Measurements from ENCODE around the gene SELENOP. TPM values are rescaled to one million over a fixed set of nuclear protein-coding genes. Genes with fewer than 3 reads are reported as not detected.
"Not testable (repeated sequence)": the region's sequence is repeated elsewhere in the genome, so short reads cannot be mapped to it uniquely, and the experiment has no call there.

Gene SELENOP
- total RNA-seq, 4 donors from 2014 or later, result 119 to 284 (median 180) TPM

DNA sequence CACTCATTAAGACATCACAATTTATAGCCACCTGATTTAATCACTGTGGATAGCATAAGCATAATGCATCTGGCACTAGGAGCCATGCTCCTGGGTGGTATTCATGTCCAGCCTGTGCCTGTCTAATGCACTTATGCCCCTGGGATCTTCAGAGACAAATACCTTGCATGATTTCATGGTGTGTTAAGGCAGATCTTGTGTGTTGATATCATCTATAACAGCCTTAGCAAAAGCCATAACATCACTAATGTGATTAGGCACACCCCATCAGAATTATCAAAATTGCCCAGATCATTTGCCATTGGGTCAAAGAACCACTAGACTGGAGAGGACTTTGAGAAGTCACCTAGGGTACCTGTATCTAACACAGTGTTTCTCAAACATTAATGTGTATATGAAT lies 43.7 kb upstream of the SELENOP start:
- no peaks in the 10 kb centered on the region for H3K36me3 ChIP-seq
- no peak overlapping the region for H3K27ac ChIP-seq (replicated peaks in 1 of 4)
- no peak for DNase-seq (ENCODE audit: extremely low spot score)
- no peak overlapping the region for H3K4me3 ChIP-seq
- H3K4me1 ChIP-seq, result peaks cover 8 to 14% (median 12%) of the 10 kb centered on the region in 4 donors
- no peaks in the 10 kb centered on the region for H3K27me3 ChIP-seq
- no peaks in the 10 kb centered on the region for H3K9me3 ChIP-seq
- intact Hi-C loops (cut with DNase I), result no loop called here
- TF ChIP-seq, protein P1, sequence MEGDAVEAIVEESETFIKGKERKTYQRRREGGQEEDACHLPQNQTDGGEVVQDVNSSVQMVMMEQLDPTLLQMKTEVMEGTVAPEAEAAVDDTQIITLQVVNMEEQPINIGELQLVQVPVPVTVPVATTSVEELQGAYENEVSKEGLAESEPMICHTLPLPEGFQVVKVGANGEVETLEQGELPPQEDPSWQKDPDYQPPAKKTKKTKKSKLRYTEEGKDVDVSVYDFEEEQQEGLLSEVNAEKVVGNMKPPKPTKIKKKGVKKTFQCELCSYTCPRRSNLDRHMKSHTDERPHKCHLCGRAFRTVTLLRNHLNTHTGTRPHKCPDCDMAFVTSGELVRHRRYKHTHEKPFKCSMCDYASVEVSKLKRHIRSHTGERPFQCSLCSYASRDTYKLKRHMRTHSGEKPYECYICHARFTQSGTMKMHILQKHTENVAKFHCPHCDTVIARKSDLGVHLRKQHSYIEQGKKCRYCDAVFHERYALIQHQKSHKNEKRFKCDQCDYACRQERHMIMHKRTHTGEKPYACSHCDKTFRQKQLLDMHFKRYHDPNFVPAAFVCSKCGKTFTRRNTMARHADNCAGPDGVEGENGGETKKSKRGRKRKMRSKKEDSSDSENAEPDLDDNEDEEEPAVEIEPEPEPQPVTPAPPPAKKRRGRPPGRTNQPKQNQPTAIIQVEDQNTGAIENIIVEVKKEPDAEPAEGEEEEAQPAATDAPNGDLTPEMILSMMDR (IDR thresholded peaks at IDR 0.05), result no peak
- TF ChIP-seq POLR2A (IDR thresholded peaks at IDR 0.05; ENCODE audit: low read depth) (no peak), POLR2AphosphoS5 (IDR thresholded peaks at IDR 0.05) (no peak), EP300 (IDR thresholded peaks at IDR 0.05) (no peak)

DNA sequence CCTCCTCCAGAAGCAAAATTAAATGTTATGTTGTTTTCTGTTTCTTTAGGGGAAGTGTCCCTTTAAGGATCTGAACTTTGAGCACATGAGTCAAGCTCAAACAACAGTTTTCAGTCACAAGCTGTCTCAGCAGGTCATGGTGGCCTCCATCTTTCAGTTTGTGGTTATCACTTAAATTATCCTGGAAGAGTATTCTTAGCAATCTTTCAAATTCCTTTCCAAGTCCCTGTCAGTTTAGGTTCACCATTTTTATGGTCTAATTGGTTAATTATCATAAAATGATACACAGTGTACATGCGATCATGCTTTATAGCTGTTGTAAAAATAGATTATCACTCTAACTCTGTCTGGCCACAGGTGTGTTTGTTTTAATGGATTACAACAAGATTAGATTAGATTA lies 43.1 kb upstream of the SELENOP start:
- intact Hi-C loops (cut with DNase I), result no loop called here
- DNase-seq (ENCODE audit: extremely low spot score), result no peak
- TF ChIP-seq POLR2AphosphoS5 (IDR thresholded peaks at IDR 0.05), result no peak
- no peak for TF ChIP-seq EP300 (IDR thresholded peaks at IDR 0.05)
- TF ChIP-seq POLR2A (IDR thresholded peaks at IDR 0.05; ENCODE audit: low read depth), result no peak
- TF ChIP-seq, protein P1 (IDR thresholded peaks at IDR 0.05), result no peak
- Histone ChIP-seq H3K9me3 (no peaks in the 10 kb centered on the region), H3K4me3 (no peak overlapping the region), H3K36me3 (no peaks in the 10 kb centered on the region), H3K27ac (replicated peaks in 1 of 4) (no peak overlapping the region), H3K4me1 (peaks cover 8 to 14% (median 12%) of the 10 kb centered on the region in 4 donors), H3K27me3 (no peaks in the 10 kb centered on the region)
- WGBS, result 92% methylated on average over 1 of the region's 1 CpG

DNA sequence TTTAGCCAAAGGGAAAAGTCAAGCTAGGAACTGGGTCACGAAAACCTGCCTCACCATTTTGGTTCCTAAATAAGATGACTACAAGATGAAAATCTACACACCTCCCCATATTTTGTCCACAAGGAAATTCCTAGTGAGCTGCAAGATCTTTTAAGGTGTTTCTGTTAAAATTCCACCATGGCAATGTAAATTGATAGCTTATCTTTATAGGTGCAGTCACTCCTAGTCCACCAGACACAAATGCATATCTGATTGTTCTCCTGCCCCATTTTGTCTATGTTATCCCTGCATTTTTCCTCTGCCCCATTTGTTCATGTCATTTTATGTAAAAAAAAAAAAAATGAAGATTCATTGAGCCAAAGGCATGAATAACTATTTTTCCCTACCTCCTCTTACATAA lies 41.1 kb upstream of the SELENOP start:
- no peaks in the 10 kb centered on the region for H3K36me3 ChIP-seq
- no peak for DNase-seq (ENCODE audit: extremely low spot score)
- peaks cover 0 to 2% (median 0%) of the 10 kb centered on the region in 4 donors for H3K4me1 ChIP-seq
- H3K4me3 ChIP-seq, result no peak overlapping the region
- no peak overlapping the region for H3K27ac ChIP-seq (replicated peaks in 1 of 4)
- TF ChIP-seq POLR2A (IDR thresholded peaks at IDR 0.05; ENCODE audit: low read depth), result no peak
- TF ChIP-seq EP300 (IDR thresholded peaks at IDR 0.05), result no peak
- no peak for TF ChIP-seq POLR2AphosphoS5 (IDR thresholded peaks at IDR 0.05)
- TF ChIP-seq, protein P1 (IDR thresholded peaks at IDR 0.05), result no peak
- H3K9me3 ChIP-seq, result no peaks in the 10 kb centered on the region
- intact Hi-C loops (cut with DNase I), result no loop called here
- WGBS, result 94% methylated on average over 1 of the region's 1 CpG
- H3K27me3 ChIP-seq, result no peaks in the 10 kb centered on the region

DNA sequence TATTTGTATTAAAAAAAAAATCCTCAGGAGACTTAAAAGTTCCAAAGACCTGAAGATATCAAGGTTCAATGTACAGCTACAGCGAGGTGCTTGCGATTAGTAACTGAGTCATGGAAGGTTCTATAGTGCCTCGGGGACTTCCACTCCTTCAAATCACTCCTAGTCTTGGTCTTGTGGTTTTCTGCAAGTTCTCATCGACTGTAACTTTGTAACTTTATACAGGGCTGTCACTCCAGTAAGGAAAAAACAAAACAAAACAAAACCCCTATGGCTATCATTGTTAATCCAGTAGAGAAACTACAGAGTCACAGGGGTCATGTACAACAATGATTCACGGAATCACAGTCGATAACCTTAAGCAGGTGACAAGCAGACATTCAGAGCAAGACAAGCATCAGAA lies 39.8 kb upstream of the SELENOP start:
- Histone ChIP-seq H3K4me3 (no peak overlapping the region), H3K36me3 (no peaks in the 10 kb centered on the region), H3K4me1 (no peaks in the 10 kb centered on the region), H3K27me3 (no peaks in the 10 kb centered on the region), H3K27ac (replicated peaks in 1 of 4) (no peak overlapping the region), H3K9me3 (no peaks in the 10 kb centered on the region)
- TF ChIP-seq POLR2AphosphoS5 (IDR thresholded peaks at IDR 0.05) (no peak), EP300 (IDR thresholded peaks at IDR 0.05) (no peak), POLR2A (IDR thresholded peaks at IDR 0.05; ENCODE audit: low read depth) (no peak)
- TF ChIP-seq, protein P1 (IDR thresholded peaks at IDR 0.05), result no peak
- 84% methylated on average over 6 of the region's 6 CpGs for WGBS
- DNase-seq (ENCODE audit: extremely low spot score), result no peak
- intact Hi-C loops (cut with DNase I), result no loop called here

DNA sequence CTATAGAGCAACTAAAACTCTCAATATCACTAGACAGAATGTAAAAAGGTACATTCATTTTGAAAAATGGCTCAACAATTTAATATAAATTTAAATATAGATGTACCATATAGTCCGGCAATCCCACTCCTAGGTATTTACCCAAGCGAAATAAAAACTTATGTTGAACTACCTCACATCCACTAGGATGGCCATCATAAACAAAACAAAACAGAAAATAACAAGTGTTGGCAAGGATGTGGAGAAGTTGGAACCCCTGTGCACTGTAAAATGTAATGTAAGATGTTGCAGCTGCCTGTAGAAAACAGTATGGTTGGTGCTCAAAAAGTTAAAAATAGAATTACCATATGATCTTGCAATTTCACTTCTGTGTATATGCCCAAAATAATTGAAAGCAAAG lies 36.9 kb upstream of the SELENOP start:
- TF ChIP-seq POLR2A (IDR thresholded peaks at IDR 0.05; ENCODE audit: low read depth) (no peak), EP300 (IDR thresholded peaks at IDR 0.05) (no peak)
- Histone ChIP-seq H3K9me3 (no peaks in the 10 kb centered on the region), H3K36me3 (no peaks in the 10 kb centered on the region), H3K4me1 (no peaks in the 10 kb centered on the region), H3K27ac (replicated peaks in 1 of 4) (no peak overlapping the region), H3K4me3 (no peak overlapping the region), H3K27me3 (no peaks in the 10 kb centered on the region)
- intact Hi-C loops (cut with DNase I), result no loop called here
- DNase-seq (ENCODE audit: extremely low spot score), result no peak
- WGBS, result 95% methylated on average over 2 of the region's 2 CpGs

DNA sequence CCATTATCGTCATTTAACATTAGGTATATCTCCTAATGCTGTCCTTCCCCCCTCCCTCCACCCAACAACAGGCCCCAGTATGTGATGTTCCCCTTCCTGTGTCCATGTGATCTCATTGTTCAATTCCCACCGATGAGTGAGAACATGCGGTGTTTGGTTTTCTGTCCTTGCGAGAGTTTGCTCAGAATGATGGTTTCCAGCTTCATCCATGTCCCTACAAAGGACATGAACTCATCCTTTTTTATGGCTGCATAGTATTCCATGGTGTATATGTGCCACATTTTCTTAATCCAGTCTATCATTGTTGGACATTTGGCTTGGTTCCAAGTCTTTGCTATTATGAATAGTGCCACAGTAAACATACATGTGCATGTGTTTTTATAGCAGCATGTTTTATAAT lies 32.7 kb upstream of the SELENOP start:
- H3K27ac ChIP-seq (replicated peaks in 1 of 4); DNase-seq (ENCODE audit: extremely low spot score); H3K36me3 ChIP-seq; H3K9me3 ChIP-seq; H3K4me3 ChIP-seq; intact Hi-C loops (cut with DNase I); H3K27me3 ChIP-seq: not testable (repeated sequence)
- 97% methylated on average over 4 of the region's 4 CpGs for WGBS
- H3K4me1 ChIP-seq, result peaks cover 0 to 22% (median 5%) of the 10 kb centered on the region in 4 donors

Measured in esophagus muscularis mucosa (tissue), 4 donors.